GM04504 (cell line): ENCODE data around the gene GRIN1.
"Not testable (repeated sequence)": the region's sequence is repeated elsewhere in the genome, so short reads cannot be mapped to it uniquely, and the experiment has no call there.

Source experiments
- DNase-seq: peaks from one replicate; pipeline ENCODE4 v3.0.0-alpha.2; 2012; ENCODE audit warnings: low read depth

The GRIN1 gene

DNA sequence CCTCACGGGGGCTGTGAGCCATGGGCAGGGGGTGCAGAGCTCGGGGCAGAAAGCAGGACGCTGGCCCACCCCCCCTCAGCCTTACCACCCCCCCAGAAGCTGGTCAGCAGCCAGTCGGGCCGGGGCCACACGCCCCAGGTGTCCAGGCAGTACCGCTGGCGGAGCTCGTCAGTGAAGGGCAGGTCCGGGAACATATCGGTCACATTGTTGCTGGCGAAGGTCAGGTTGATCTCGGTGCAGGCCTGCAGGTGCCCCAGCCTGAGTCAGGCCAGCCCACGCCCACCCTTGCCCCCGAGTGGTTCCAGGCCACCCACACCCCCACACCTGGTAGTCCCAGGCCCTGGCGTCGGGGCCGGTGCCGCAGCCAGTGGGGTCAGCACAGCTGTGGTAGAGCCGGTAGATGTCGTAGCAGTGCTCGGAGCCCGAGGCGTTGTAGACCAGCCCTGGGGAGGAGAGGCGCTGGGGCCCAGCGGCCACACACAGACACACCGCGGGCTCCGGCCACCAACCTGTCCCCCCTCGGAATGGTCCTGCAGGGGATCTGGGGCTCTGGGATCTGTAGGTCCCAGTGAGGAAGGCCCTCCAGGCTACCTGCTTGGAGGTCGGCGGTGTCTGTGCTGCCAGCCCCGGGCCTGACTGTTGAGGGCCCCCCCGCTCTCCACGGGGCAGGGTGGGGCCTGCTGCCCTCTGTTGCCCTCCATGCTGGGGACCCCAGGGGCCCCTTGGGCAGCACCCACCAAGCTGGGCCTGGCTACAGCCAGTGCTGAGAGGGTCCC, 27.0 kb upstream of the GRIN1 start:
- no peak for DNase-seq

DNA sequence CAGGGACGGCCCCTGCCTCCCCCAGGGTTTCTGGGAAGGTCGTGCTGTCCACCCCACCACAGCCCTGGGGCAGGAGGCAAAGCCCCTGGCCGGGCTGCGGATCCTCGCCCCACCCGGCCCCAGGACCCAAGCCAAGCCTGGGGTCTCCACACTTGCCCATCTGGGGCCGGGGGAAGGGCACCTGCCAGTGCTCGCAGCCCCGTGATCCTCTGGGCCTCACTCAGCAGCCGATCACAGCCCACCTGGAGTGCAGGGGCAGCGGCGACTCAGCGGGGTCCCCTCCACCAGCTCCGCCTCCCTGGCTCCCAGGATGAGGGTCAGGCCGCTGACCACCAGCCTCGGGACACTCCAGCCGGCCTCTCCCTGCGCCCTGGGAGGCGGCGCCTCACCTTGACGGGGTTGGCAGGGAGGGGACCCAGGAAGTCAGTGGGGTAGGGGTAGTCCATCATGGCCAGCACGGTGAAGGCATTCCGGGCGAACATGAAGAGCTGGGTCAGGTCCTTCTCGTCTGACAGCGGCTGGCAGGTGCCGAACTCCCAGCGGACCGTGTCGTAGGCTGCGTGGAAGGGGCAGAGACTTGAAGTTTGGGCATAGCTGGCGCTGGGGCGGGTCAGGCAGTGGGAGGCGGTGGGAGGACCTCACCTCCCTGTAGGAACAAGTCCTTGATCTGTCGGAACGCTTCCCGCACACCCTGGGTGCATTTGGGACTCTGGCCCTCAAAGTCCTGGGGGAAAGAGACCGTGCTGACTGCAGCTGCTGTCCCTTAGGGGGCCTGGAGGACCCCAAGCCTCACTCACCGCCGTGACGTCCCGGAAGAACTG, 26.2 kb upstream of the GRIN1 start:
- DNase-seq = no peak

DNA sequence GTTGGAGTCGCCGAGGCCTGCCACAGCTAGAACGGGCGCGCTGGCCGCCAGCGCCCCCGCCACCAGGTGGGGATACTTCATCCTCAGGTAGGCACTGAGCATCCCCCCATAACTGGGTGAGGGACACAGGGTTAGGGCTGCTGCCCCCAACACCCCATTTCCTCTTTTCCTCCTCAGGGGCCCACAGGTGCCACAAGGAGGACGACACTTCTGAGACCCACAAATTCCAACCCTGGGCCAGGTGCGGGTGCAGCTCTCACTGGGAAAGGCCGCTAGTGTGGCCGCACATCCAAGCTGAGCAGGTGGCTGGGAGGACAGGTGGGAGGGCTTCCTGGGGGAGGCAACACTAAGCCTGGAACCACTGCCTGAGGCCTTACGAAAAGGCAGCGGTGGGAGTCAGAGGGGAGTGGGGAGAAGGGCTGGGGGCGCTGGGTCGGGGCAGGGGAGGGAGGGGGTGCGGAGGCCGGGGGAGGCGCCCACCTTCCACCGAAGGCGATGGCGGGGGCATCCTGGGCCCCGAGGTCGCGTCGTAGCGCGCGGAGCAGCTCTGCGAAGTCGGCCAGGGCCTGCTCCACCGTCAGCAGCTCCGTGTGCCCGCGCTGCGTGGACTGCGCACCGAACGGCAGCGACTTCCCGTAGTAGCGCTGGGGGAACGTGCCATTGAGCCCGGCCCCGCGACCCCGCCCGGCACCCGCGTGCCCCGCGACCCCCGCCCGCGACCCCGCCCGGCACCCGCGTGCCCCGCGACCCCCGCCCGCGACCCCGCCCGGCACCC, 25.4 kb upstream of the GRIN1 start:
- DNase-seq = no peak

DNA sequence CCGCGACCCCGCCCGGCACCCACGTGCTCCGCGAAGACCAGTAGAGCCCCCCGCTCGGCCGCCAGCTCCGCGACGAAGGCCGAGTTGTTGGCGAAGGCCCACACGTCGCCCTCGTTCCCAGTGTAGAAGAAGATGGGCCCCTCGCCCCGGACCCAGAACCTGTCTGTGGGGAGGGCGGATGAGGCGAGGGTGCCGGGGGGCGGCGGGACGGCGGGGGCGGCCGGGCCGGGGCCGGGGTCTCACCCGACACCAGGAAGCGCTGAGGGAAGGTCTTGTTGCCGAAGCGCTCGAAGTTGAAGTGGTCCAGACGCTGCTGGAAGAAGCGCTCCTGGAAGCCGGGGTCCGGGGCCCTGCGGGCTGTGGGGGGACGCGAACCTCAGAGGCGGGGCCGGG, 24.7 kb upstream of the GRIN1 start:
- no peak for DNase-seq

DNA sequence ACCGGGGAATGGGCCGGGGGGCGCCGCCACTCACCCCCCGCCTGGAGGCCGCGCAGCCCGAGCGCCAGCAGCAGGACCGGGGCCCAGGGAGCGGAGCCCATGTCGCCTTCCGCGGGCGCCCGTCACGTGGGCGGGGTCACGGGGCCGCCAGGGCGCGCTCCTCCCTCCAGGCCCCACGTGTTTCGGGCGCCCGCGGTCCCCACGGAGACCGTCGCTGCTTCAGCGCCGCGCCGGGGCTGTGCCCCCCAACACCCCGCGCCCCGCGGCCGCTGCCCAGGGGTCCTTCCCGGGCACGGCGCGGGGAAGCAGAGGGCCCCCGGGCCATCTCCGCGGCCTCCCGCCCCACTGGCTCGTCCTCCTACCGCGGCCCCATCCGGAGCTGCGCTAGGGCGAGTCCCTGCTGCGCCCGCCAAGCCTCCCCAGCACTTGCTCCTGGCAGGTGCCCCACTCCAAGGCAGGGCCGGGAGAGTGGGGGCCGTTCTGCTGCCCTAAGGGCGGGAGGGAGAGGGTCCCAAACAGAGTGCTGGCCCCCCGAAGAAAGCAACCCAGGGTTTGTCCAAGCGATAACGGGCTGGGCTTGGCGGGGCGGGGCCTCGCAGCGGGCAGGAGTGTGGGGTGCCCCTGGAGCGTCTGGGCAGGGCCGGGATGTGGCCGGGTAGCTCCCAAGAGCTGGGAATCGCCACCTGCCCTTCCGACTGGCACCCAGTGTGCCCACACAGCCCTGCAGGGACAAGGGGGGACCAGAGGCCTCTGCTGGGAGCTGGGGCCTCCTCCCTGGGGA, 24.2 kb upstream of the GRIN1 start, which contains the start of gene DPP7:
TSS of gene DPP7 (minus strand) at position 121 of the 781 bp plus-strand sequence. CDS start at position 101, 20 bp downstream.
- no peak for DNase-seq

DNA sequence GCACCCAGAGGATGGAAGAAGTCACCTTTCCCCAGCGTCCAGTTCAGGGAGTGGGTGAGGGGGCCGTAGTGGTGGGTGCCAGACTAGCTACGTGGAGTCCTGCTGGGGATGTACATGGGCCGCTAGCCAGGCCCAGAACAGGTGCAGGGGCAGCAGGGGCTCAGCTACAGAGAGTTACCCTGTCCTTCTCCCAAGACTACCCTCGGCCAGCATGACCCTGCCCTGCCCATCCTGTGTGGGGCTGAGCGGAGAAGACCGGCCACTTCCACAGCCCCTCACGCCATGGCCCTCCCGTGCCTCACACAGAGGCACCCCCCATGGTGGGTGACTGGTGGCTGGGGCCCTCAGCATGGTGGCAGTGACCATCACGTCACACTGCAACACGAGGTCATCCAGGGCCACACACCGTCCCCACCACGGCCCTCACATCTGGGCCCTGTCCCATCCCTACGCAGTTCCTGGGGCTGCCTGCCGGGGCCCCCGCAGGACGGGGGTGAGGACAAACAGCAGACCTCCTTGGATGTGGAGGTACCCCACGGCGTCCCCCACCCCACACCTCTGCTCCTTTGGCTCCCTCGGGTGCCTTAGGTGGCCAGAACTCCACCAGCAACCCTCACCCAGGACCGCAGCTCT, 23.4 kb upstream of the GRIN1 start:
- DNase-seq = no peak

DNA sequence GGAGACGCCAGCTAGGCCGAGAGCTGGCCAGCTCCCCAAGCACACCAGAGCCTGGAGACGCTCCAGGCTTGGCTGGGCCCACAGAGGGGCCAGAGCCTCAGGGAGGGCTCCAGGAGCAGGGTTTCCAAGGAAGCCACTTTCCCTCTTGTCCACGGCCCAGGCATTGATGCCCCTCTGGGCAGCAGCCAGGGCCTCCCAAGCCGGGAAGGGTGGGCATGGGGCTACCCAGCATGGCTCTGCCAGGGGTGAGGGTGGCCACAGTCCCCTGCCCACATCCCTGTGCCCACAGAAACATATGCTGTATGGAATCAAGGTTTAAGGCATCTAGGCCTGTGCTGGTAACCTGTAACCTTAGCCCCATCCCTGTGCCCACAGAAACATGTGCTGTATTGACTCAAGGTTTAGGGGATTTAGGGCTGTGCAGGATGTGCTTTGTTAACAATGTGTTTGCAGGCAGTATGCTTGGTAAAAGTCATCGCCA, 22.9 kb upstream of the GRIN1 start:
- DNase-seq = no peak

DNA sequence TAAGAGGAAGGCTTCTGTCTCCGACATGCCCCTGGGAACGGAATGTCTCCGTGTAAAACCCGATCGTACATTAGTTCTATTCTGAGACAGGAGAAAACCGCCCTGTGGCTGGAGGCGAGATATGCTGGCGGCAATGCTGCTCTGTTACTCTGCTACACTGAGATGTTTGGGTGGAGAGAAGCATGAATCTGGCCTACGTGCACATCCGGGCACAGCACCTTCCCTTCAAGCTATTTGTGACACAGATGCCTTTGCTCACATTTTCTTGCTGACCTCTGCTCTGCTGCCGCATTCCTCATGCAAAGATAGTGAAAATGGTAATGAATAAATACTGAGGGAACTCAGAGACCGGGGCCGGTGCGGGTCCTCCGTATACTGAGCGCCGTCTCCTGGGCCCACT, 22.2 kb upstream of the GRIN1 start:
- no peak for DNase-seq

DNA sequence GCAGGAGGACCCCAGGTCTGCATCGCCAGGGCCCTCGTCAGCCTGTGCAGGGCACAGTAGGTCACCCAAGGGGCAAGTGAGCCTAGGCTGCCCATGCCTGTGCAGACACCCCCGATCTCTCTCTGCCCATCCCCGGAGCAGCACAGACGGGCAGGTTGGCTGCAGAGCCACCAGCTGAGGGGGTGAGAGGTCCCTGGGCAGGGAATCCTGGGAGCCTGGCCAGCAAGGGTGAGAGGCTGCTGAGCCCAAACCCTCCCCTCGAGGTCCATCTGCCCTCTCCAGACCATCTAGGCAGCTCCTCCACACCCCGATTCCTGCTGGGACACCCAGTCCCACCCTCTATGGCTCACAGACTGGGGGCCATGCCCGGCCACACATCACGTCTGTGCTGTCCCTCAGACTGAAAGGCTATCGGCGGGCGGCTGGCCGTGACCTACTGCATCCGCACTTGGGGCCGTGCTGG, 21.7 kb upstream of the GRIN1 start:
- DNase-seq = no peak

DNA sequence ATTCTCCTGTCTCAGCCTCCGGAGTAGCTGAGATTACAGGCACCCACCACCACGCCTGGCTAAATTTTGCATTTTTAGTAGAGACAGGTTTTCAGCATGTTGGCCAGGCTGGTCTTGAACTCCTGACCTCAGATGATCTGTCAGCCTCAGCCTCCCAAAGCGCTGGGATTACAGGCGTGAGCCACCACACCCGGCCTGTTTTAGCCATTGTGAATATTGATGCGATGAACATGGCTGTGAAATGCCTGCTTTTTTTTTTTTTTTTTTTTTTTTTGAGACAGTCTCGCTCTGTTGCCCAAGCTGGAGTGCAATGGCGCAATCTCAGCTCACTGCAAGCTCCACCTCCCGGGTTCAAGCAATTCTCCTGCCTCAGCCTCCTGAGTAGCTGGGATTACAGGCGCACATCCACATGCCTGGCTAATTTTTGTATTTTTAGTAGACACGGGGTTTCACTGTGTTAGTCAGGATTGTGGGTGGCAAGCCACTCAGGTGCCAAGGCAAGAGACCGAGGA, 20.8 kb upstream of the GRIN1 start:
- not testable (repeated sequence) for DNase-seq

DNA sequence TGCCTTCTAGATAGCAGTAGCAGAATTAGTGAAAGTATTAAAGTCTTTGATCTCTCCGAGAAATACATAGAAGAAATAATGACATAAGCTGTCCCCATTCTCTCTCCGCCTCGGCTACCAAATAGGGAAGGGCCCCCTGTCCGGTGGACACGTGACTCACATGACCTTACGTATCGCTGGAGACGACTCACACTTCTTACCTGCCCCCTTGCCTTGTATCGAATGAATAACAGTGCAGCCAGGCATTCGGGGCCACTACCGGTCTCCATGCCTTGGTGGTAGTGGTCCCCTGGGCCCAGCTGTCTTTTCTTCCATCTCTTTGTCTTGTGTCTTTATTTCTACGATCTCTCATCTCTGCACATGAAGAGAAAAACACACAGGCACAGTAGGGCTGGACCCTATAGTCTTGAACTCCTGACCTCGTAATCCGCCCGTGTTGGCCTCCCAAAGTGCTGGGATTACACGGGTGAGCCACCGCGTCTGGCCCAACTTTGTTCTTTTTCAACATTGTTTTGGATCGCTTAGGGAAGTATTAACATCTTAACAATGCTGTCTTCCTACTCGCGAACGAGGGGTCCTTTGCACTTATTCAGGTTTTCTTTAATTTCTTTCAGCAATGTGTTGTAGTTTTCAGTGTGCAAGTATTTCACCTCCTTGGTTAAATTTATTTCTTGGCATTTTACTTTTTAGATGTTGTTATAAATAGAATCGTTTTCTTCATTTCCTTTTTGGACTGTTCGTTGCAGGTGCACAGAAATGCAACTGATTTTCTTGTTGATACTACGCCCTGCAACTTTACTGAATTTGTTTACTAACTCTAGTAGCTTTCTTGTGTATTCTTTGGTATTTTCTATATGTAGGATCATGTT, 16.8 kb upstream of the GRIN1 start:
- DNase-seq = not testable (repeated sequence)

DNA sequence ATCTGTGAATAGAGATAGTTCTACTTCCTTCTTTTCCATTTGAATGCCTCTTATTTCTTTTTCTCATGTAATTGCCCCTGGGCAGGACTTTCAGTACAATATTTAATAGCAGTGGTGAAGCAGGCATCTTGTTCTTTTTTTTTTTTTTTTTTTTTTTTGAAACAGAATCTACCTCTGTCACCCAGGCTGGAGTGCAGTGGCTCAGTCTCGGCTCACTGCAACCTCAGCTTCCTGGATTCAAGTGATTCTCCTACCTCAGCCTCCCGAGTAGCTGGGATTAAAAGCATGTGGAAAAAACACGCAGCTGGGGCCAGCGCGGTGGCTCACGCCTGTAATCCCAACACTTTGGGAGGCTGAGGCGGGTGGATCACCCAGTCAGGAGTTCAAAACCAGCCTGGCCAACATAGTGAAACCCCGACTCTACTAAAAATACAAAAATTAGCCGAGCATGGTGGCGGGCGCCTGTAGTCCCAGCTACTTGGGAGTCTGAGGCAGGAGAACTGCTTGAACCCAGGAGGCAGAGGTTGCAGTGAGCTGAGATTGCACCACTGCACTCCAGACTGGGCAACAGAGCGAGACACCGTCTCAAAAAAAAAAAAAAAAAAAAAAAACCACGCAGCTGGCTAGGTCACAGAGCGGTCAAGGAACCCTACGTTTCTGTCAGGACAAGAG, 16.0 kb upstream of the GRIN1 start:
- DNase-seq = not testable (repeated sequence)

DNA sequence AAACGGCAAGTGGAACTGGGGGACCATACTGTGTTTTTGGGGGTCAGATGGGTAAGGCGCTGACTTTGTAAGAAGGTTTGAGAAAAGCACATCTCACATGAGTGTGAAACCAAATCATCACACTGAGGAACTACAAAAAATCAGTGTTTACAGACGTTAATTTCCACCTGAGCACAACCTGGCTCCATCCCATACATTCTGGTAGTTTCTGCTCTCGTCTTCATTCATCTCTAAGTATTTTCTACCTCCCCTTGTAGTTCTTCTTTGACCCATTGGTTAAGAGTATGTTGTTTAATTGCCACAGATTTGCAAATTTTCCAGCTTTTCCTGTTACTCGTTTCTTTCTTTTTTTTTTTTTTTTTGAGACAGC, 15.5 kb upstream of the GRIN1 start:
- no peak for DNase-seq

DNA sequence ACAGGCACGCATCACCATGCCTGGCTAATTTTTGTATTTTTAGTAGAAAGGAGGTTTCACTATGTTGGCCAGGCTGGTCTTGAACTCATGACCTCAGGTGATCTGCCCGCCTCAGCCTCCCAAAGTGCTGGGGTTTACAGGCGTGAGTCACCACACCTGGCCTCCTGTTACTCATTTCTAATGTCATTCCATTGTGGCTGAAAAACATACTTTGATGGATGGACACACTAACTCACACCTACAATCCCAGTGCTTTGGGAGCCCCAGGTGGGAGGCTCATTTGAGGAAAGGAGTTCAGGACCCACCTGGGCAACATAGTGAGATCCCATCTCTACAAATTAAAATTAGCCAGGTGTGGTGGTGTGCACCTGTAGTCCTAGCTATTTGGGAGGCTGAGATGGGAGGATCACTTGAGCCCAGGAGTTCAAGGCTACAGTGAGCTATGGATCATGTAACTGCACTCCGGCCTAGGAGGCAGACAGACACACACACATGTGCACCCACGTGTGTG, 14.9 kb upstream of the GRIN1 start:
- DNase-seq = not testable (repeated sequence)

DNA sequence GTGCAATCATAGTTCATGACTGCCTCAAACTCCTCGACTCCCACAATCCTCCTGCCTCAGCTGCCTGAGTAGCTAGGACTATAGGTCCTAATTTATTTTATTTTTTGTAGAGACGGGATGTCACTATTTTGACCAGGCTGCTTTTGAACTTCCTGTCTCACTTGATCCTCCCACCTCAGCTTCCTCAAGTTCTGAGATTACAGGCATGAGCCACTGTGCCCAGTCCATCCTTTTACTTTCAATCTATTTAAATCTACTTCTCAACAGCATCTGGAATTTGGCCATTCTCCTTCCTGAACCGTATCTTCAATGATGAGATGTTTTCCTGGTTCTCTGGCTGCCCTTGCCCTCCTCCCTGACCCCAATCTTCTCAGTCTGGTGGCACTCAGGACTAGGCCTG, 12.2 kb upstream of the GRIN1 start:
- DNase-seq = no peak

DNA sequence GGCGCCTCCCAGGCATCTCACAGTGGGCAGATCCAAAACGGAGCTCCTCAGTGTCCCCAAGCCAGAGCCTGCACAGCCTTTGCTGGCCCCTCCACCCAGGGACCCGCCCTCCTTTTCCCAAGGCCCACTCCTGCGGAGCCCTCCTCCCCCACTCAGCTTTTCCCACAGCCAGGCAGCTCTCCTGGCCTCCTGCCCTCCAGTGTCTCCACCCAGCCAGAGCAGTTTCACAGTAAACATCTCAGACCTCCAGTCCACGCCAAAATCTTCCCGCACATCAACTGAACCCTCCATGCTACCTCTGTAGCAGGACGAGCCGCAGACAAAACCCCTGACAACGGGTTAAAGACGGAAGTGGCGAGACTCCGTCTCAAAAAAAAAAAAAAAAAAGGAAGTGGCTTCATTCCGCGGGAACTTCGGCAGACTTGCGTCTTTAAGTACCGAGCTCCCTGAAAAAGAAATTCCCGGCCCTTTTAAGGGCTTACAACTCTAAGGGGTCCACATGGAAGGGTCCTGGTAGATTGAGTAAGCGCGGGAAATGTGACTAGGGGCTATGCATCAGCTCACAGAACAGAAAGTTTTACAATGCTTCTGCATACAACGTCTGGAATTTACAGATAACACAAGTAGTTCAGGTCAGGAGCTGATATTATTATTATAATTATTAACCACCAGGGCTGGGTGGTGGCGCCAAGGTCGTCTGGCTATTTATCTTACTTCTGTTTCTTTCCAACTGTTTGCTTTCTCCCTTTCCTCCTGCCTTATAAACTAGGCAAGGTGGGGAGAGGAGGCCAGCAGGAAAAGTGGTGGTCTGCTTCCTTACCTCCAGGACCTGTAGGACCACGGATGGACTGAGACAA, 11.4 kb upstream of the GRIN1 start:
- DNase-seq = no peak

DNA sequence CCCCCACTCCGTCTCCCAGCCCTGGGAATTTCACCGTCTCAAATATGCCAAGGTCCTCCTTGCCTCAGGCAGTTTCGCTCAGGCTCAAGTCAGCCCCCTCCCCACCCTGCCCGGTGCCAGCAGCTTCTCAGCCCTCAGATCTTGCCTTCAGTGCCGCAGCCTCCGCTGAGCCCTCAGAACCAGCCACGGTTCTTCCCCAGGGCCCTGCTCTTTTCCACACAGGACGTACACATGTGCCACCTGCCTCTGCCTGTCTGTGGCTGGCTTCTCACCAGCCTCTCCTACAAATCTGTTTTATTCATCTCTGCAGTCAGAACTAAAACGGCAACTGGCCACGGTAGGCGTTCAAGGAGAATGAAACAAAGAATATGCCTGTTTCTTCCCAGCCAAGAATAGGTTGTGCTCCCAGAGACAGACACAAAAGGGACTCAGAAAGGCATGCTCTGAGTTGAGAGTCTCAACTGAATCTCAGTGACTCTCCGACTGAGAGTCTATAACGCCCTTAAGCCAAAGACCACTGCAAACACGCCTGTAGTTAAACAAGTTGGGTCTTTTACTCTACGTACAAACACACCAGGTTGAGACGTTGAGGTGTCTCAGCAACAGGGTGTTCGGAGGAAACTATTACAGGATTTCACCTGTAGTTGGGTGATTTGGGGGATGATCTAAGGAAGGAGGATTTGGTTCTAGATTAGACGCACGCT, 10.6 kb upstream of the GRIN1 start:
- DNase-seq = no peak
